Activated CD8-positive, alpha-beta T cell treated with anti-CD3 and anti-CD28 coated beads for 36 hours (primary cell): ENCODE measurements around the gene MICOS13. TPM values are rescaled to one million over a fixed set of nuclear protein-coding genes. Genes with fewer than 3 reads are reported as not detected.

Source experiments
- ATAC-seq: fragments of 200-7000 bp; cut with Tn5 transposase; one replicate; pipeline ENCODE4 v1.10.0; 2021; ENCODE audit warnings: mild to moderate bottlenecking, moderate library complexity
- CTCF ChIA-PET: fragments of 350-600 bp; sonication (Branson Sonifier 250); formaldehyde crosslinking; loops from one replicate; lab custom pipeline; 2021; ENCODE audit warnings: antibody characterized with exemption; lab: Charles Lee
- POLR2A ChIA-PET: fragments of 350-600 bp; sonication (Branson Sonifier 250); formaldehyde crosslinking; loops from one replicate; lab custom pipeline; 2021; ENCODE audit warnings: antibody characterized with exemption; lab: Charles Lee
- DNase-seq: peaks from one replicate; pipeline ENCODE4 v3.0.0-alpha.2; 2020
- H3K27ac Mint-ChIP-seq: one replicate; pipeline ENCODE4 v1.8.0; 2021; ENCODE audit warnings: mild to moderate bottlenecking, mixed read lengths
- H3K27me3 Mint-ChIP-seq: one replicate; pipeline ENCODE4 v1.8.0; 2021; ENCODE audit warnings: mixed read lengths
- H3K36me3 Mint-ChIP-seq: one replicate; pipeline ENCODE4 v1.8.0; 2021; ENCODE audit warnings: low read depth, mixed read lengths
- H3K4me1 Mint-ChIP-seq: one replicate; pipeline ENCODE4 v1.8.0; 2021; ENCODE audit warnings: low read depth, mixed read lengths
- H3K4me3 Mint-ChIP-seq: one replicate; pipeline ENCODE4 v1.8.0; 2021; ENCODE audit warnings: mild to moderate bottlenecking, moderate library complexity, mixed read lengths
- H3K9me3 Mint-ChIP-seq: one replicate; pipeline ENCODE4 v1.8.0; 2021; ENCODE audit warnings: mixed read lengths
- CTCF ChIP-seq: fragments of 200-600 bp; IDR thresholded peaks from one replicate; pipeline ENCODE4 v1.8.0; 2022; ENCODE audit warnings: antibody characterized with exemption, mild to moderate bottlenecking
- intact Hi-C: fragments of 100-400 bp; cut with micrococcal nuclease; formaldehyde crosslinking; loops from one replicate; pipeline ENCODE4 v1.10.0; 2022
- total RNA-seq, 2 experiments: library from RNA; stranded (reverse); gene quantifications; one replicate each; pipeline ENCODE4 v1.2.3, GENCODE V29; 2021

The MICOS13 gene
- total RNA-seq, 2 experiments from 2014 or later: 49.4 TPM

GRCh38 chr19:5632241-5632612 is 48.1 kb downstream of the MICOS13 start:
- Mint-ChIP-seq H3K36me3 (peaks cover 50% of the 10 kb centered on the region), H3K9me3 (no peaks in the 10 kb centered on the region), H3K27ac (peak overlapping the region; percentile 5), H3K4me1 (peaks cover 65% of the 10 kb centered on the region), H3K27me3 (no peaks in the 10 kb centered on the region), H3K4me3 (no peak overlapping the region)
- DNase-seq (no peak), ATAC-seq (no peak)
- POLR2A ChIA-PET: interaction anchor here (0.9 to 1.2 kb wide), 2 partner anchors 10 to 13 kb away, joined by 3 to 4 read pairs; no protein-coding TSS in a partner anchor
- CTCF ChIA-PET: no interaction called here
- TF ChIP-seq CTCF: no peak
- intact Hi-C loops: no loop called here

- POLR2A ChIA-PET: interaction anchor here (0.7 kb wide), 1 partner anchor 12 kb away, joined by 3 read pairs; no protein-coding TSS in a partner anchor
- H3K27me3 Mint-ChIP-seq: no peaks in the 10 kb centered on the region
- H3K4me1 Mint-ChIP-seq: peaks cover 70% of the 10 kb centered on the region
- CTCF ChIA-PET: no interaction called here
- peak overlapping the region; percentile 74 for H3K27ac Mint-ChIP-seq
- no peak overlapping the region for H3K4me3 Mint-ChIP-seq
- DNase-seq: no peak
- intact Hi-C loops: no loop called here
- H3K9me3 Mint-ChIP-seq: no peaks in the 10 kb centered on the region
- TF ChIP-seq CTCF: no peak
- peaks cover 52% of the 10 kb centered on the region for H3K36me3 Mint-ChIP-seq
- ATAC-seq: no peak
These were observed 48.6 kb downstream of the MICOS13 start for GRCh38 chr19:5631567-5632240.

- ChIA-PET POLR2A (no interaction called here), CTCF (interaction anchor here (1.4 kb wide), 2 partner anchors 9 to 58 kb away, joined by 3 to 4 read pairs; no protein-coding TSS in a partner anchor)
- no peaks in the 10 kb centered on the region for H3K9me3 Mint-ChIP-seq
- TF ChIP-seq CTCF: no peak
- H3K27me3 Mint-ChIP-seq: no peaks in the 10 kb centered on the region
- H3K4me1 Mint-ChIP-seq: peaks cover 82% of the 10 kb centered on the region
- H3K27ac Mint-ChIP-seq: peak overlapping the region; percentile 48
- DNase-seq: no peak
- H3K36me3 Mint-ChIP-seq: peaks cover 76% of the 10 kb centered on the region
- intact Hi-C loops: no loop called here
- no peak for ATAC-seq
- peak overlapping the region; percentile 27 for H3K4me3 Mint-ChIP-seq
These were observed 51.3 kb downstream of the MICOS13 start for GRCh38 chr19:5628919-5629481.

- ATAC-seq (peak; percentile 18), DNase-seq (no peak)
- ChIA-PET POLR2A (interaction anchor here (1.5 kb wide), 1 partner anchor 92 kb away, joined by 3 read pairs; the partner anchor contains the start of genes CATSPERD and LONP1), CTCF (no interaction called here)
- peak overlapping the region; percentile 27 for H3K4me3 Mint-ChIP-seq
- no peaks in the 10 kb centered on the region for H3K27me3 Mint-ChIP-seq
- no peak for TF ChIP-seq CTCF
- peaks cover 78% of the 10 kb centered on the region for H3K36me3 Mint-ChIP-seq
- H3K4me1 Mint-ChIP-seq: peaks cover 80% of the 10 kb centered on the region
- H3K27ac Mint-ChIP-seq: no peak overlapping the region
- intact Hi-C loops: no loop called here
- no peaks in the 10 kb centered on the region for H3K9me3 Mint-ChIP-seq
These were observed 51.9 kb downstream of the MICOS13 start for GRCh38 chr19:5628461-5628860.

Other genes starting within 250 kb of the MICOS13 start
- not detected for gene ZNRF4, start 225.1 kb downstream of the MICOS13 start, total RNA-seq
- under 1 TPM; 0.38 to 0.50 TPM for gene TINCR, start 112.6 kb downstream of the MICOS13 start, total RNA-seq
- 10 to 100 TPM; 70.8 to 78.0 TPM for gene SAFB2, start 57.7 kb downstream of the MICOS13 start, total RNA-seq
- 100 to 1,000 TPM; 124 to 132 TPM for gene SAFB, start 57.4 kb downstream of the MICOS13 start, total RNA-seq
- 1 to 10 TPM; 2.7 to 3.5 TPM for gene HSD11B1L, start 511 bp upstream of the MICOS13 start, total RNA-seq
- 1,000 to 10,000 TPM; 1,711 to 1,715 TPM for gene RPL36, start 9.8 kb upstream of the MICOS13 start, total RNA-seq
- gene LONP1, start 39.6 kb upstream of the MICOS13 start, total RNA-seq: 100 to 1,000 TPM; 324 to 342 TPM
- not detected for gene CATSPERD, start 40.1 kb upstream of the MICOS13 start, total RNA-seq
- gene PRR22, start 104.2 kb upstream of the MICOS13 start, total RNA-seq: 1 to 10 TPM; 4.4 to 5.0 TPM
- 10 to 100 TPM; 69.6 to 74.5 TPM for gene DUS3L, start 110.6 kb upstream of the MICOS13 start, total RNA-seq
- gene NRTN, start 124.6 kb upstream of the MICOS13 start, total RNA-seq: under 1 TPM in 1 of 2 experiments, not detected in 1; 0.72 TPM
- gene FUT6, start 159.2 kb upstream of the MICOS13 start, total RNA-seq: not detected
- gene FUT3, start 170.9 kb upstream of the MICOS13 start, total RNA-seq: not detected
- gene FUT5, start 190.0 kb upstream of the MICOS13 start, total RNA-seq: not detected
- gene NDUFA11, start 223.3 kb upstream of the MICOS13 start, total RNA-seq: 100 to 1,000 TPM; 233 to 237 TPM
- gene VMAC, start 224.4 kb upstream of the MICOS13 start, total RNA-seq: 1 to 10 TPM; 1.2 to 2.5 TPM
- 1 to 10 TPM; 2.1 to 2.8 TPM for gene CAPS, start 233.7 kb upstream of the MICOS13 start, total RNA-seq